Measurements from ENCODE around the gene PNMA8B.
"Not testable (repeated sequence)": the region's sequence is repeated elsewhere in the genome, so short reads cannot be mapped to it uniquely, and the experiment has no call there.

GRCh38 chr19:46522988-46523387 is 27.3 kb upstream of the PNMA8B start:
- TF ChIP-seq CTCF (IDR thresholded peaks at IDR 0.05; ENCODE audit: insufficient read depth, low read depth, low read length); EZH2 (IDR thresholded peaks at IDR 0.05; ENCODE audit: insufficient read depth, low read length): not testable (repeated sequence)
